ENCODE data around the gene PRMT2. TPM values are rescaled to one million over a fixed set of nuclear protein-coding genes. Genes with fewer than 3 reads are reported as not detected.
"Not testable (repeated sequence)": the region's sequence is repeated elsewhere in the genome, so short reads cannot be mapped to it uniquely, and the experiment has no call there.

The PRMT2 gene
- total RNA-seq, 1 donor from 2014 or later: 216 TPM

GRCh38 chr21:46616656-46617055, 18.8 kb upstream of the PRMT2 start:
- DNase-seq (ENCODE audit: low spot score in 2 of 2): no peak
- no peak for FAIRE-seq

GRCh38 chr21:46617267-46618051, 18.0 kb upstream of the PRMT2 start:
- FAIRE-seq (no peak), DNase-seq (ENCODE audit: low spot score in 2 of 2) (no peak)

GRCh38 chr21:46618738-46619379, 16.6 kb upstream of the PRMT2 start:
- no peak for FAIRE-seq
- no peak for DNase-seq (ENCODE audit: low spot score in 2 of 2)

- no peak for FAIRE-seq
- DNase-seq (ENCODE audit: low spot score in 2 of 2): no peak
Observed at GRCh38 chr21:46619846-46620245, 15.6 kb upstream of the PRMT2 start.

GRCh38 chr21:46620846-46621245, 14.6 kb upstream of the PRMT2 start:
- DNase-seq (ENCODE audit: low spot score in 2 of 2): no peak
- FAIRE-seq: no peak

GRCh38 chr21:46621457-46622182, 13.9 kb upstream of the PRMT2 start:
- FAIRE-seq: no peak
- no peak for DNase-seq (ENCODE audit: low spot score in 2 of 2)

GRCh38 chr21:46622226-46622625, 13.2 kb upstream of the PRMT2 start:
- FAIRE-seq (no peak), DNase-seq (ENCODE audit: low spot score in 2 of 2) (no peak)

GRCh38 chr21:46624050-46624449, 11.4 kb upstream of the PRMT2 start:
- DNase-seq (ENCODE audit: low spot score in 2 of 2): no peak
- no peak for FAIRE-seq

- FAIRE-seq (no peak), DNase-seq (ENCODE audit: low spot score in 2 of 2) (no peak)
Observed at GRCh38 chr21:46625759-46626158, 9.7 kb upstream of the PRMT2 start.

GRCh38 chr21:46626536-46626935, 8.9 kb upstream of the PRMT2 start:
- no peak for FAIRE-seq
- DNase-seq (ENCODE audit: low spot score in 2 of 2): no peak

GRCh38 chr21:46626975-46627501, 8.4 kb upstream of the PRMT2 start:
- FAIRE-seq (no peak), DNase-seq (ENCODE audit: low spot score in 2 of 2) (no peak)

GRCh38 chr21:46627726-46628125, 7.7 kb upstream of the PRMT2 start:
- no peak for FAIRE-seq

GRCh38 chr21:46628868-46629267, 6.6 kb upstream of the PRMT2 start:
- FAIRE-seq (no peak), DNase-seq (ENCODE audit: low spot score in 2 of 2) (no peak)

More at GRCh38 chr21:46627726-46628125, 7.7 kb upstream of the PRMT2 start:
- no peak for DNase-seq (ENCODE audit: low spot score in 2 of 2)

GRCh38 chr21:46630915-46631314, 4.6 kb upstream of the PRMT2 start:
- DNase-seq (ENCODE audit: low spot score in 2 of 2); FAIRE-seq: not testable (repeated sequence)

GRCh38 chr21:46633566-46633965, 1.9 kb upstream of the PRMT2 start:
- no peak for FAIRE-seq
- DNase-seq (ENCODE audit: low spot score in 2 of 2): no peak

GRCh38 chr21:46634427-46634826, 1.0 kb upstream of the PRMT2 start:
- DNase-seq (ENCODE audit: low spot score in 2 of 2): no peak
- FAIRE-seq: no peak

- DNase-seq (ENCODE audit: low spot score in 2 of 2): peak; percentile 60 to 68
- no peak for FAIRE-seq
Observed at GRCh38 chr21:46634966-46635323, 529 bp upstream of the PRMT2 start.

- FAIRE-seq (no peak), DNase-seq (ENCODE audit: low spot score in 2 of 2) (no peak)
Observed at GRCh38 chr21:46636181-46636512, 673 bp downstream of the PRMT2 start.

- DNase-seq (ENCODE audit: low spot score in 2 of 2) (no peak), FAIRE-seq (no peak)
Observed at GRCh38 chr21:46636550-46637285, 1.2 kb downstream of the PRMT2 start.

GRCh38 chr21:46637952-46638746, 2.7 kb downstream of the PRMT2 start:
- no peak for FAIRE-seq
- DNase-seq (ENCODE audit: low spot score in 2 of 2): no peak
